ENCODE results near the gene RBM28.
"Not testable (repeated sequence)": the region's sequence is repeated elsewhere in the genome, so short reads cannot be mapped to it uniquely, and the experiment has no call there.

Gene RBM28

DNA sequence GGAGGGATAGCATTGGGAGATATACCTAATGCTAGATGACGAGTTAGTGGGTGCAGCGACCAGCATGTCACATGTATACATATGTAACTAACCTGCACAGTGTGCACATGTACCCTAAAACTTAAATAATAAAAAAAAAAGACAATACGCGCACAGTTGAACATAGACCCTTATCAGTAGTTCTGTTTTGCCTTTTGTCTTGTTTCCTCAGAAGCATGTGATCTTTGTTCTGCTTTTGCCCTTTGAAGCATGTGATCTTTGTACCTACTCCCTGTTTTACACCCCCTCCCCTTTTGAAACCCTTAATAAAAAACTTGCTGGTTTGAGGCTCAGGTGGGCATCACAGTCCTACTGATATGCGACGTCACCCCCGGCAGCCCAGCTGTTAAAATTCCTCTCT is 45.7 kb downstream of the RBM28 start:
- not testable (repeated sequence) for H3K36me3 ChIP-seq (ENCODE audit: control insufficient read depth, insufficient read depth, low read length); H3K27me3 ChIP-seq (ENCODE audit: control insufficient read depth, insufficient read depth, low read length); H3K9me3 ChIP-seq (ENCODE audit: control insufficient read depth, low read length); H3K4me1 ChIP-seq (ENCODE audit: control insufficient read depth, insufficient read depth, low read length); H3K4me3 ChIP-seq (ENCODE audit: low read length); H3K9ac ChIP-seq (ENCODE audit: low read length)

DNA sequence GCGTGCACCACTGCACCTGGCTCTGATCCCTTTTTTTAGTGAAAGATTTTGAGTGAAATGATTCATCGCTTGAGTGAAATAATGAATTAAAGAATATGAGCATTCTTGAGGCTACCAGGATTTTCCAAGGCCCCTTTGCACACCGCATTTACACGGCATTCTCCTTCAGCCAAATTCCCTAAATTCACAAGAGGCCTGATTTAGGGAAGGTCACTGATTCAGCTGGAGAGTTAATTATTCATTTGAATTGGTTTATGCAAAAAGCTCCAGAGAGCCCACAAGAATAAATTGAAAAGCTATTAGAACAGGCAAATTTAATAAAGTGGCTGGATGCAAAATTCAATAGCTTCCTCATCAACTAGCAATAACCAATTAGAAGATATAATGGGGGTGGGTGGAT is 56.2 kb downstream of the RBM28 start:
- Histone ChIP-seq H3K4me3 (ENCODE audit: low read length) (no peak overlapping the region), H3K36me3 (ENCODE audit: control insufficient read depth, insufficient read depth, low read length) (no peaks in the 10 kb centered on the region), H3K27me3 (ENCODE audit: control insufficient read depth, insufficient read depth, low read length) (no peaks in the 10 kb centered on the region), H3K9me3 (ENCODE audit: control insufficient read depth, low read length) (no peaks in the 10 kb centered on the region), H3K4me1 (ENCODE audit: control insufficient read depth, insufficient read depth, low read length) (no peaks in the 10 kb centered on the region), H3K9ac (ENCODE audit: low read length) (no peak overlapping the region)

DNA sequence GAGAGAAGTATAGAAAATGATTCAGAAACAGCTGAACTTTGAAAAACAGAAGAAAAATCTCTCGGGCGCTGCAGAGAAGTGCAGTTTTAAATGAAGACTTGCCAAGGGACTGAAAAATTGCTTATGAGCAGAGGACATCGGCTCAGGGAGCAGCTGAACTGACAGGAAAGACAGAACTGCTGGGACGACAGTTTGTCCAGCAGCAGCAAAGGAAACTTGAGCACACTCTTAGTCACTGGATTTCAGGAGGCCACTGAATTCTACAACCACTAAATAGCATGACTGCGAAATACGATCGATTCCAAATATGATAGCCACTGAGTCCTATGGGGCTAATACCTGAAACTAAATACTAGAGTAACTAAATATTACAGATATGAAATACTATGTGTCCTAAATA is 59.6 kb downstream of the RBM28 start:
- Histone ChIP-seq H3K27me3 (ENCODE audit: control insufficient read depth, insufficient read depth, low read length) (no peaks in the 10 kb centered on the region), H3K4me1 (ENCODE audit: control insufficient read depth, insufficient read depth, low read length) (no peaks in the 10 kb centered on the region), H3K9me3 (ENCODE audit: control insufficient read depth, low read length) (no peaks in the 10 kb centered on the region), H3K9ac (ENCODE audit: low read length) (no peak overlapping the region), H3K4me3 (ENCODE audit: low read length) (no peak overlapping the region), H3K36me3 (ENCODE audit: control insufficient read depth, insufficient read depth, low read length) (no peaks in the 10 kb centered on the region)

DNA sequence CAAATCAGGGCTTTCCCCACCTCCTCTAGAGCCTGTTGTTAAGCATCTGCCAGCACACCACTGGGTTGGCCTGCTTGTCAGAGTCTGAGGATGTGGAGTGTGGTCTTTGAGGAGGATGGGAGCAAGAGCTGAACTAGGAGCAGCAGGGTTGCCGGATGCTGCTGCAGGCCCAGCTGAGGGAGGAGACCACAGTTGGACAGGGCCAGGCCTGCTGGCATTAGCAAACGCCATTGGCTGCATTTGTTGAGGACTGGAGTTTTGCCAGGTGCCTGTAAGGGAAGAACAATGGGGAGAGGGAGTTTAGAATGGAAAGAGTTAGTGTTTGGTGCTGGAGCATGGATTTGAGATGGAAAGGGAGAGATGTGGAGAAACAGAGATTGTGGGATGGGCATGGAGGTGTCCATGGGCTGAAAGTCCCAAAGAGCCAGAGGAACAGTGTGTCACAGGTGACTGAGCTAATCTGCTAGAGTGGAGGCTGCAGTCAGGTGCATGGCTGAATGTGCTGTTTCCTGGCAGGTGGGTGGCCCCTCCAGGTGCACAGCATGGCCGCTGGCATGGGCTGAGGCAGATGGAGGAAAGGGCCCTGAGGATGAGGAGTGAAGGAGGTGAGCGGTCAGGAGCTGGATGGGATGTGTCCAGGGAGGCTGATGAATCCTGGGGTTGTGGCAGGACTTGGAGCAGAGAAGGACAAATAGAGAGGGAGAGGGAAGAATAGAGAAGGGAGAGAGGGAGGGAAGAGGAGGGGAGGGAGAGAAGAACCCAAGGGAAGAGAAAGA is 61.9 kb downstream of the RBM28 start:
- H3K36me3 ChIP-seq (ENCODE audit: control insufficient read depth, insufficient read depth, low read length): no peaks in the 10 kb centered on the region
- H3K27me3 ChIP-seq (ENCODE audit: control insufficient read depth, insufficient read depth, low read length): no peaks in the 10 kb centered on the region
- H3K9me3 ChIP-seq (ENCODE audit: control insufficient read depth, low read length): no peaks in the 10 kb centered on the region
- H3K9ac ChIP-seq (ENCODE audit: low read length): no peak overlapping the region
- no peak overlapping the region for H3K4me3 ChIP-seq (ENCODE audit: low read length)
- no peaks in the 10 kb centered on the region for H3K4me1 ChIP-seq (ENCODE audit: control insufficient read depth, insufficient read depth, low read length)

DNA sequence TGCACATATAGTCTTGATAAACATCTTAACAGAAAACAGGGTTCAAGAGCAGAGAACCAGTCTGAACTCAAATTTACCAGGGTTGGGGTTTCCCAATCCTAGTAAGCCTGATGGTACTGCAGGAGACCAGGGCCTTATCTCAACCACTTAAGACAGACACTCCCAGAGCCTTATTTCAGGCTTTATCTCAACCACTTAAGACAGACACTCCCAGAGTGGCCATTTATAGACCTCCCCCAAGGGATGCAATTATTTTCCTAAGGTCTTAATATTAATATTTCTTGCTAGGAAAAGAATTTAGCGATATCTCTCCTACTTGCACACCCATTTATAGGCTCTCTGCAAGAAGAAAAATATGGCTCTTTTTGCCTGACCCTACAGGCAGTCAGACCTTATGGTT is 63.3 kb downstream of the RBM28 start:
- not testable (repeated sequence) for H3K27me3 ChIP-seq (ENCODE audit: control insufficient read depth, insufficient read depth, low read length); H3K9me3 ChIP-seq (ENCODE audit: control insufficient read depth, low read length); H3K36me3 ChIP-seq (ENCODE audit: control insufficient read depth, insufficient read depth, low read length); H3K4me1 ChIP-seq (ENCODE audit: control insufficient read depth, insufficient read depth, low read length); H3K4me3 ChIP-seq (ENCODE audit: low read length); H3K9ac ChIP-seq (ENCODE audit: low read length)

DNA sequence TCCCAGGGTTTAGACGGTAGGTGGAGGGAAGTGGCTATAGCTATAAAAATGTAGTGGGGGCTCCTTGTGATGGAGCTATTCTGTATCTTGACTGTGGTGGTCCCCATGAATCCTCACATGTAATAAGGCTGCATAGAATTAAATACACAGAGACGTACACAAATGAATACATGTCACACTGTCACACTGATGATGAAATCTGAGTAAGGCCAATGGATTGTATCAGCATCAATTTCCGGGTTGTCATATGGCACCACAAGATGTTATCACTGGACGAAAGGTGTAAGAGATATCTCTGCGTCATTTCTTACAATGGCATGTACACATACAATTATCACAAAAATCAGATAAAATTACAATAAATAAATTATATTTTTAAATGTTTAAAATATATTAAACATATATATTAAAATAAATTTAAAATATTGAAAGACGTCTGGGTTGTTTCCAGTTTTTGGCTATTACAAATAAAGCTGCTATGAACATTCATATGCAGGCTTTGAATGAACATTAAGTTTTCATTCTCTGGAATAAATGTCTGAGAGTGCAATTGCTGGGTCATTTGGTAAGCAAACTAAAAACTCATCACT is 64.5 kb downstream of the RBM28 start:
- no peaks in the 10 kb centered on the region for H3K36me3 ChIP-seq (ENCODE audit: control insufficient read depth, insufficient read depth, low read length)
- no peak overlapping the region for H3K4me3 ChIP-seq (ENCODE audit: low read length)
- no peaks in the 10 kb centered on the region for H3K9me3 ChIP-seq (ENCODE audit: control insufficient read depth, low read length)
- H3K4me1 ChIP-seq (ENCODE audit: control insufficient read depth, insufficient read depth, low read length): no peaks in the 10 kb centered on the region
- H3K9ac ChIP-seq (ENCODE audit: low read length): no peak overlapping the region
- no peaks in the 10 kb centered on the region for H3K27me3 ChIP-seq (ENCODE audit: control insufficient read depth, insufficient read depth, low read length)

DNA sequence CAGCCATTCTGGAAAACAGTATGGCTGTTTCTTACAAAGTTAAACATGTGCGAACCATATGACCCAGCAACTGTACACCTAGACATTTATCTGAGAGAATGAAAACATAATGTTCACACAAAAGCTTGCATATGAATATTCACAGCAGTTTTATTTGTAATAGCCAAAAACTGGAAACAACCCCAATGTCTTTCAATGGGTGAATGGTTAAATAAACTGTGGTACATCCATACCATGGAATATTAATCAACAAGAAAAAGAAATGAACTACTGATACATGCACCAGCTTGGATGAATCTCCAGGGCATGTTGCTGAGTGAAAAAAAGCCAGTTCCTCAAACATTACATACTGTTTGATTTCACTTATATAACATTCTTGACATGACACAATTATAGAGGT is 65.3 kb downstream of the RBM28 start:
- no peaks in the 10 kb centered on the region for H3K27me3 ChIP-seq (ENCODE audit: control insufficient read depth, insufficient read depth, low read length)
- H3K4me1 ChIP-seq (ENCODE audit: control insufficient read depth, insufficient read depth, low read length): no peaks in the 10 kb centered on the region
- H3K9ac ChIP-seq (ENCODE audit: low read length): no peak overlapping the region
- no peaks in the 10 kb centered on the region for H3K9me3 ChIP-seq (ENCODE audit: control insufficient read depth, low read length)
- no peak overlapping the region for H3K4me3 ChIP-seq (ENCODE audit: low read length)
- no peaks in the 10 kb centered on the region for H3K36me3 ChIP-seq (ENCODE audit: control insufficient read depth, insufficient read depth, low read length)

DNA sequence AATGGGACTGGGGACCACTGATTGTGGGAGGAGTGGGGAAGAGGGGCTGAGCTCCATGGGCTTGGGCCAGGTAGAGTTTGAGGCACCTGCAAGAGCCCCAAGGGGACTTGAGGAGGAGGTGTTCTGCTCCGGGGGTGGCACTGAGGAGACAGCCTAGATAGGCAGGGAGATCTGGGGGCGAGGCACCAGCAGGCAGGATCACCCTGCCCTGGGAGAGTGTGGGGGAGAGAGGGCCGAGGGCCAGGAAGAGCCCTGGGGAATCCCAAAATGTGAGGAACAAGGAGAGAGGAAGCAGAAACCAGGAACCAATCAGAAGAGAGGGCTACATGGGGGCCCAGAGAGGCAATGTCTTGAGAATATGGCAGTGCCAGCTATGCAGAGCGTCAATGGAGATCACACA is 68.0 kb downstream of the RBM28 start:
- H3K9me3 ChIP-seq (ENCODE audit: control insufficient read depth, low read length): no peaks in the 10 kb centered on the region
- no peaks in the 10 kb centered on the region for H3K36me3 ChIP-seq (ENCODE audit: control insufficient read depth, insufficient read depth, low read length)
- peaks cover 23% of the 10 kb centered on the region for H3K27me3 ChIP-seq (ENCODE audit: control insufficient read depth, insufficient read depth, low read length)
- peaks cover 7% of the 10 kb centered on the region for H3K4me1 ChIP-seq (ENCODE audit: control insufficient read depth, insufficient read depth, low read length)
- H3K4me3 ChIP-seq (ENCODE audit: low read length): no peak overlapping the region
- H3K9ac ChIP-seq (ENCODE audit: low read length): no peak overlapping the region

DNA sequence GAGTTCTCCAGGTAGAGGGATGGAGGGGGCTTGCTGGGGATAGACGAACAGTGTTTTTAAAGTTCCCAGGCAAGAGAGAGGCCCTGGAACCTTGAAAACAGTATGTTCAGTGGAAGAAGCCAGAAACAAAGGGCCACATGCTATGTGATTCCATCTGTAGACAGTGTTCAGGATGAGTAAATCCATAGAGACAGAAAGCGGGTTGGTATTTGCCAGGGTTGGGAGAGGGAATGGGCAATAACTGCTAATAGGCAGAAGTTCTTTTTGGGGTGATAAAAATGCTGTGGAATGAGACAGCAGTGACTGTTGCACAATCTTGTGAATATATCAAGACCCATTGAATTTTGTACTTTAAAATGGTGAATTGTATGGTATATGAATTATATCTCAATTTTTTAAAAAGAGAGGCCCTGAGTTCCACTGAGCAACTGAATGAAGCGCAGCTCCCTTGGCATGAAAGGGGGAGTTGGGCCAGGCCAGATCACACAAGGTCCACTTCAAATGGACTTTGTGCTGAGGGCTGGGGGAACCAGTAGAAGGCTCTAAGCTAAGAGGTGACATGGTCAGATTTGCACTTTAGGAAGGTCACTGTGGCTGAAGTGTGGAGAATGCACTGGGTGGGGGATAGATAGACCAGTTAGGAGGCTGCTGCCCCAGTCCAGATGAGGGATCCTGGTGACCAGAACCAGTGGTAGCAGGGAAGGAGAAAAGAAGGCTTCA is 68.7 kb downstream of the RBM28 start:
- Histone ChIP-seq H3K36me3 (ENCODE audit: control insufficient read depth, insufficient read depth, low read length) (no peaks in the 10 kb centered on the region), H3K4me1 (ENCODE audit: control insufficient read depth, insufficient read depth, low read length) (peaks cover 8% of the 10 kb centered on the region), H3K27me3 (ENCODE audit: control insufficient read depth, insufficient read depth, low read length) (peaks cover 27% of the 10 kb centered on the region), H3K4me3 (ENCODE audit: low read length) (no peak overlapping the region), H3K9me3 (ENCODE audit: control insufficient read depth, low read length) (no peaks in the 10 kb centered on the region), H3K9ac (ENCODE audit: low read length) (no peak overlapping the region)

DNA sequence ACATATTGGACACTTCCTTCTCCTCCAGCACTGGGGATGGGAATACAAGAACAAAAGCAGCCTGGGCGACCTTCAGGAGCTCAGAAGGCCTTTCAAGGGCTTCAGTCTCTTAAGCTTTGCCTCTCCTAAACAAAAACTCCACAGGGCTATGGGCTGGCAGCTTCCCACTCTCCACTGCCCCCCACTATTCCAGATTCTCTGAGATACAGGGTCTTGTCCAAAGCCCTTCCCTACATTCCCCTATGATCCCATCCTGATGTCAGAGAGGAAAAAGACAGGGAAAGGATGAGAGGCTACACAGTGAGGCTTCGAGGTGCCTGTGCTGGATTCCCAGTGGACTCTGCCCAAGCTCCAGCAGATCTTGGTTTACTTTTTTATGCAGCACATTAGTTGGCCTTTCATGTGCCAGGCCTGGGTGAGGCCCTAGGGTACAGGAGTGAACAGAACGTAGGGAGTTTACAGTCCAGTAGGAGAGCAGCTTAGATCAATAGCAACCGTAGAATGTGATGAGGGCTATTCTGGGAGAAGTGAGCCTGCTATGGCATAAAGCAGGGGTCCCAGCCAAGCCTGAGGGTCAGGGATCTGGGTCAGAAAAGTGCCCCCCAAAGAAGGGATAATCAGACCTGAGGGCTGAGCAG is 69.3 kb downstream of the RBM28 start:
- peaks cover 27% of the 10 kb centered on the region for H3K27me3 ChIP-seq (ENCODE audit: control insufficient read depth, insufficient read depth, low read length)
- no peaks in the 10 kb centered on the region for H3K9me3 ChIP-seq (ENCODE audit: control insufficient read depth, low read length)
- H3K4me1 ChIP-seq (ENCODE audit: control insufficient read depth, insufficient read depth, low read length): peaks cover 8% of the 10 kb centered on the region
- H3K36me3 ChIP-seq (ENCODE audit: control insufficient read depth, insufficient read depth, low read length): no peaks in the 10 kb centered on the region
- H3K4me3 ChIP-seq (ENCODE audit: low read length): no peak overlapping the region
- H3K9ac ChIP-seq (ENCODE audit: low read length): no peak overlapping the region

DNA sequence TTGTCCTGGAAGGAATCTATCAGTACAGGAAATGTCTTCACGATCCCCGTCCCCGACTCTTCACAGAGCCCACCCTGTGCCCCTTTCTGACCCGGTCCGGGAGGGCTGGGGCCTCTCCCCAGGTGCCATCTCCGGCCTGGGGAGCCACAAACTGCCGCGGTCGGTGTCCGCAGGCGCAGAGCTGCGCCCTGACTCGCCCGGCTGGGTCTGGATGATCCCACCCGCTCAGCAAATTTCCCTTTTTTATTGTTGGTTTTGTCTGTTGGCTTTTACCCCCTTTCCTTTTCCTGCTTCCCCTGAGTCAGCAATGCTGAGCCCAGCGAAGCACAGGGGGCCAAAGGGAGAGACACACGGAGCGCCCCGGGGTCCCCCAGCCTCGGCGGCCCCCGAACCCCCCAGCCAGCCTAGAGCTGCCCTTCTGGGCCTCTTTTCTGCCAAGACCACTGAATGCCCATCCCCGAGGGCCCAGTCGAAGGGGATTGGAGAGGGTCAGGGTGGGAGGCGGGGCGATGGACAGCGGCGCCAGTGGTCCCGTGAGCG is 71.7 kb downstream of the RBM28 start:
- H3K36me3 ChIP-seq (ENCODE audit: control insufficient read depth, insufficient read depth, low read length): no peaks in the 10 kb centered on the region
- no peaks in the 10 kb centered on the region for H3K9me3 ChIP-seq (ENCODE audit: control insufficient read depth, low read length)
- no peak overlapping the region for H3K9ac ChIP-seq (ENCODE audit: low read length)
- H3K4me1 ChIP-seq (ENCODE audit: control insufficient read depth, insufficient read depth, low read length): peaks cover 8% of the 10 kb centered on the region
- H3K27me3 ChIP-seq (ENCODE audit: control insufficient read depth, insufficient read depth, low read length): peaks cover 27% of the 10 kb centered on the region
- H3K4me3 ChIP-seq (ENCODE audit: low read length): no peak overlapping the region

DNA sequence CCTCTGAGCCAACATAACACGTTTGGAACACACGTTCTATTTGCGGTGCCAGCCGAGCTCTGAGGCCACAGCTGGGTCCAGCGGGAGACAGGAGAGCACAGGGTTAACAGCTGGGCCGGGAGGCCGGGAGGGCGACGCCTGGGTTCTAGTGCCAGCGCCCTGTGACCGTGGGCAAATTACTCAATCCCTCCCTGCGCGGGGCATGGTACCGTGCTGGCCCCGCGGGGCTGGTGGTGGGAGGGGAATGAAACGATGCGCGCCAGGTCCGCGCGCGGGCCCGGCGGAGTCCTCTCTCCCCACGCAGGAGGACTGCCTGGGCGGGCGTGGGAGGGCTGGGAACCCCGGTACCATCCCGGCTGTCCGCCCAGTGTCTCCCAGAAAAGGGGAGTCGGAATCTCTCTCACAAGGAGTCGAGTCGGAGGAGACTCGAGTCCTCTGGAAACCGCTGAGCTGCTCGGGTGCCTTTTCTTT is 72.2 kb downstream of the RBM28 start:
- H3K27me3 ChIP-seq (ENCODE audit: control insufficient read depth, insufficient read depth, low read length): peaks cover 27% of the 10 kb centered on the region
- H3K9ac ChIP-seq (ENCODE audit: low read length): no peak overlapping the region
- H3K36me3 ChIP-seq (ENCODE audit: control insufficient read depth, insufficient read depth, low read length): no peaks in the 10 kb centered on the region
- no peak overlapping the region for H3K4me3 ChIP-seq (ENCODE audit: low read length)
- H3K4me1 ChIP-seq (ENCODE audit: control insufficient read depth, insufficient read depth, low read length): peaks cover 13% of the 10 kb centered on the region
- H3K9me3 ChIP-seq (ENCODE audit: control insufficient read depth, low read length): no peaks in the 10 kb centered on the region

Data from mucosa of stomach (tissue), 1 donor.